Spinal cord (tissue), 10 donors: ENCODE measurements around the gene CIRBP. TPM values are rescaled to one million over a fixed set of nuclear protein-coding genes. Genes with fewer than 3 reads are reported as not detected.

Experiments used
- DNase-seq, 6 donors: peaks; one replicate each; pipeline versions ENCODE4 v3.0.0 to v3.0.0-alpha.2; 2013 to 2015; ENCODE audit warnings: low spot score in 6 of 6, low read depth in 4 of 6
- H3K27ac ChIP-seq: one replicate; pipeline ENCODE4 v1.5.1; 2013; ENCODE audit warnings: low read depth, low read length, control low read depth
- H3K27me3 ChIP-seq: one replicate; pipeline ENCODE4 v1.6.1; 2013; ENCODE audit warnings: low read length; ENCODE audit not compliant: control insufficient read depth, insufficient read depth
- H3K36me3 ChIP-seq: one replicate; pipeline ENCODE4 v1.6.1; 2013; ENCODE audit warnings: low read length; ENCODE audit not compliant: control insufficient read depth, insufficient read depth
- H3K4me1 ChIP-seq: one replicate; pipeline ENCODE4 v1.6.1; 2013; ENCODE audit warnings: low read length; ENCODE audit not compliant: control insufficient read depth, insufficient read depth
- H3K4me3 ChIP-seq: one replicate; pipeline ENCODE4 v1.5.1; 2013; ENCODE audit warnings: low read depth, low read length, control low read depth
- H3K9me3 ChIP-seq: one replicate; pipeline ENCODE4 v1.6.1; 2013; ENCODE audit warnings: low read length; ENCODE audit not compliant: control insufficient read depth, insufficient read depth
- WGBS: methylation state at CpG from one replicate; pipeline ENCODE4 v1.1.5; 2013; ENCODE audit warnings: missing lambda C conversion rate; ENCODE audit not compliant: insufficient coverage; 5-methylcytosine and 5-hydroxymethylcytosine counted together
- polyA plus RNA-seq, 2 donors: library from polyadenylated mRNA; unstranded; fragments of 120-200 nt; gene quantifications; one replicate each; pipeline ENCODE4 v1.2.1, GENCODE V29; 2013; ENCODE audit not compliant: insufficient read length in 2 of 2
- total RNA-seq, 2 donors: library from RNA; depleted of rRNA in 1 of 2; stranded (reverse); fragments of 120-200 nt in 1 of 2; fragments of >200 nt in 1 of 2; gene quantifications; one replicate each; pipeline versions ENCODE4 v1.2.3 to v1.2.4, GENCODE V29; 2013 to 2014
- donor health status: healthy.

Gene CIRBP
- total and polyA plus RNA-seq, 4 donors = 323 to 821 (median 625) TPM

- Histone ChIP-seq H3K4me3 (no peak overlapping the region), H3K4me1 (peaks cover 16% of the 10 kb centered on the region), H3K27me3 (no peaks in the 10 kb centered on the region), H3K27ac (no peak overlapping the region), H3K36me3 (peaks cover 93% of the 10 kb centered on the region), H3K9me3 (no peaks in the 10 kb centered on the region)
- no peak for DNase-seq
- 93% methylated on average over 16 of the region's 16 CpGs for WGBS
Observed at GRCh38 chr19:1224047-1224825, 44.9 kb upstream of the CIRBP start.

GRCh38 chr19:1224847-1225246 is 44.3 kb upstream of the CIRBP start:
- DNase-seq = no peak
- WGBS = 88% methylated on average over 16 of the region's 16 CpGs
- no peaks in the 10 kb centered on the region for H3K27me3 ChIP-seq
- peaks cover 14% of the 10 kb centered on the region for H3K4me1 ChIP-seq
- no peak overlapping the region for H3K27ac ChIP-seq
- no peaks in the 10 kb centered on the region for H3K9me3 ChIP-seq
- peaks cover 91% of the 10 kb centered on the region for H3K36me3 ChIP-seq
- no peak overlapping the region for H3K4me3 ChIP-seq

GRCh38 chr19:1225440-1226226 is 43.5 kb upstream of the CIRBP start:
- Histone ChIP-seq H3K4me3 (no peak overlapping the region), H3K27ac (no peak overlapping the region), H3K9me3 (no peaks in the 10 kb centered on the region), H3K27me3 (no peaks in the 10 kb centered on the region), H3K4me1 (peaks cover 12% of the 10 kb centered on the region), H3K36me3 (peaks cover 91% of the 10 kb centered on the region)
- DNase-seq = no peak
- 83% methylated on average over 29 of the region's 29 CpGs for WGBS

- H3K4me1 ChIP-seq = peaks cover 11% of the 10 kb centered on the region
- no peaks in the 10 kb centered on the region for H3K27me3 ChIP-seq
- no peaks in the 10 kb centered on the region for H3K9me3 ChIP-seq
- WGBS = 91% methylated on average over 11 of the region's 11 CpGs
- no peak overlapping the region for H3K4me3 ChIP-seq
- no peak overlapping the region for H3K27ac ChIP-seq
- H3K36me3 ChIP-seq = peaks cover 91% of the 10 kb centered on the region
- no peak for DNase-seq
Observed at GRCh38 chr19:1226227-1226518, 43.0 kb upstream of the CIRBP start.

- Histone ChIP-seq H3K27me3 (no peaks in the 10 kb centered on the region), H3K4me1 (peaks cover 6% of the 10 kb centered on the region), H3K4me3 (no peak overlapping the region), H3K9me3 (no peaks in the 10 kb centered on the region), H3K27ac (no peak overlapping the region), H3K36me3 (peaks cover 91% of the 10 kb centered on the region)
- WGBS = 90% methylated on average over 47 of the region's 50 CpGs
- no peak for DNase-seq
Observed at GRCh38 chr19:1226522-1227303, 42.4 kb upstream of the CIRBP start.

GRCh38 chr19:1227304-1228054 is 41.7 kb upstream of the CIRBP start:
- Histone ChIP-seq H3K27ac (no peak overlapping the region), H3K9me3 (no peaks in the 10 kb centered on the region), H3K36me3 (peaks cover 91% of the 10 kb centered on the region), H3K4me1 (peaks cover 3% of the 10 kb centered on the region), H3K27me3 (no peaks in the 10 kb centered on the region), H3K4me3 (no peak overlapping the region)
- no peak for DNase-seq
- 90% methylated on average over 22 of the region's 56 CpGs for WGBS

DNA sequence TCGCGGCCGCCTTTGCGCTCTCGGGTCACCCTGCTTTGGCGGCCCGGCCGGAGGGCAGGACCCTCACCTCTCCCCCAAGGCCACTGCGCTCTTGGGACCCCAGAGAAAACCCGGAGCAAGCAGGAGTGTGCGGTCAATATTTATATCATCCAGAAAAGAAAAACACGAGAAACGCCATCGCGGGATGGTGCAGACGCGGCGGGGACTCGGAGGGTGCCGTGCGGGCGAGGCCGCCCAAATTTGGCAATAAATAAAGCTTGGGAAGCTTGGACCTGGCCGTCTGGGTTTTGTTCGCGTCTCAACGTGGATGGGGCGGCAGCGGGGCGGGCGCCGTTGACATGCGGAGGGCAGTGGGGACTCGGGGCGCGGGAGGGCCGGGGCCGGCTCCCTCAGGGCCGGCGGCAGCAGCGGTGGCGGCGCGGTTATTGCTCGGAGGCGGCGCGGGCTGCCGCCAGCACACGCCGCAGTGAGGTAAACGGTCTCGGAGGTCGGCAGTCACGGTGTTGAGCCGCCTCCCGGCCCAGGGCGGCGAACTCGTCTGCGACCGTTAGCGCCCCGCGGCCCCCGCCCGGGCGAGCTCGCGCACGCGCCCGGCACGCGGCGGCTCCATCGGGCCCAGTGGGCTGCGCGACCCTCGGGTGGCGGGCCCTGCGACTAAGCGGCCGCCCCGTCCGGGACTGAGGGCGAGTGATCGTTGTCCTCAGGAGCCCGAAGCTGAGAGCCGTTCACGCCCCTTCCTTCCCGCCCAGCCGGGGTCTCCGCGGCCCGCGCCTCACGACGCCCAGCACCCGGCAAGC is 40.8 kb upstream of the CIRBP start:
- H3K36me3 ChIP-seq = peaks cover 91% of the 10 kb centered on the region
- no peak overlapping the region for H3K4me3 ChIP-seq
- DNase-seq = no peak
- peaks cover 12% of the 10 kb centered on the region for H3K4me1 ChIP-seq
- no peak overlapping the region for H3K27ac ChIP-seq
- WGBS = 97% methylated on average over 92 of the region's 100 CpGs
- H3K27me3 ChIP-seq = no peaks in the 10 kb centered on the region
- no peaks in the 10 kb centered on the region for H3K9me3 ChIP-seq

- no peaks in the 10 kb centered on the region for H3K27me3 ChIP-seq
- peaks cover 91% of the 10 kb centered on the region for H3K36me3 ChIP-seq
- H3K27ac ChIP-seq = no peak overlapping the region
- H3K4me1 ChIP-seq = peaks cover 14% of the 10 kb centered on the region
- no peaks in the 10 kb centered on the region for H3K9me3 ChIP-seq
- 94% methylated on average over 147 of the region's 158 CpGs for WGBS
- no peak for DNase-seq
- no peak overlapping the region for H3K4me3 ChIP-seq
Observed at GRCh38 chr19:1229056-1229923, 39.8 kb upstream of the CIRBP start.
